ENCODE measurements around the gene ACOT9.

DNA sequence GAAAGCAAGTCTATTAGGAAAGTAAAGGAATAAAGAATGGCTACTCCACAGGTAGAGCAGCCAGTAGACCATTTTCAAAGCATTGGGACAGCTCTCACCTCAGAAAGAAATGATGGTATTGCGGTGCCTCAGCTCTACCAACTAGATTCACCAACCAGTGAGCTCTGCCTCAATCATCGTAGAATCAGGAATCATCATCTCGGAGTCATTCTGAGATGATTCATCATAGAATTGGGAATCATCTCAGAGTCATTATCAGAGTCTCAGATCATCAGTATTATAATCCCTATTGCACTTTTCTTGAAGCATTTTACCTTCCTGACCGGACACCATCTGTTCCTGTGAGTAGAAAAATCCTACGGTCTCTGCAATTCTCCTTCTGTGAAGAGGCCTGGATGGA, 22.4 kb upstream of the ACOT9 start:
- TF ChIP-seq, protein P1, sequence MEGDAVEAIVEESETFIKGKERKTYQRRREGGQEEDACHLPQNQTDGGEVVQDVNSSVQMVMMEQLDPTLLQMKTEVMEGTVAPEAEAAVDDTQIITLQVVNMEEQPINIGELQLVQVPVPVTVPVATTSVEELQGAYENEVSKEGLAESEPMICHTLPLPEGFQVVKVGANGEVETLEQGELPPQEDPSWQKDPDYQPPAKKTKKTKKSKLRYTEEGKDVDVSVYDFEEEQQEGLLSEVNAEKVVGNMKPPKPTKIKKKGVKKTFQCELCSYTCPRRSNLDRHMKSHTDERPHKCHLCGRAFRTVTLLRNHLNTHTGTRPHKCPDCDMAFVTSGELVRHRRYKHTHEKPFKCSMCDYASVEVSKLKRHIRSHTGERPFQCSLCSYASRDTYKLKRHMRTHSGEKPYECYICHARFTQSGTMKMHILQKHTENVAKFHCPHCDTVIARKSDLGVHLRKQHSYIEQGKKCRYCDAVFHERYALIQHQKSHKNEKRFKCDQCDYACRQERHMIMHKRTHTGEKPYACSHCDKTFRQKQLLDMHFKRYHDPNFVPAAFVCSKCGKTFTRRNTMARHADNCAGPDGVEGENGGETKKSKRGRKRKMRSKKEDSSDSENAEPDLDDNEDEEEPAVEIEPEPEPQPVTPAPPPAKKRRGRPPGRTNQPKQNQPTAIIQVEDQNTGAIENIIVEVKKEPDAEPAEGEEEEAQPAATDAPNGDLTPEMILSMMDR (conservative IDR thresholded peaks at IDR 0.05; ENCODE audit: low read depth, low read length): no peak
- TF ChIP-seq EZH2 (IDR thresholded peaks at IDR 0.05; ENCODE audit: low read length, unreplicated experiment): no peak

Measured in PC-3 (cell line).